ENCODE data around the gene GPI.
A peak's percentile ranks its signal among the peaks of the same experiment; 100 is the strongest.

Gene GPI

DNA sequence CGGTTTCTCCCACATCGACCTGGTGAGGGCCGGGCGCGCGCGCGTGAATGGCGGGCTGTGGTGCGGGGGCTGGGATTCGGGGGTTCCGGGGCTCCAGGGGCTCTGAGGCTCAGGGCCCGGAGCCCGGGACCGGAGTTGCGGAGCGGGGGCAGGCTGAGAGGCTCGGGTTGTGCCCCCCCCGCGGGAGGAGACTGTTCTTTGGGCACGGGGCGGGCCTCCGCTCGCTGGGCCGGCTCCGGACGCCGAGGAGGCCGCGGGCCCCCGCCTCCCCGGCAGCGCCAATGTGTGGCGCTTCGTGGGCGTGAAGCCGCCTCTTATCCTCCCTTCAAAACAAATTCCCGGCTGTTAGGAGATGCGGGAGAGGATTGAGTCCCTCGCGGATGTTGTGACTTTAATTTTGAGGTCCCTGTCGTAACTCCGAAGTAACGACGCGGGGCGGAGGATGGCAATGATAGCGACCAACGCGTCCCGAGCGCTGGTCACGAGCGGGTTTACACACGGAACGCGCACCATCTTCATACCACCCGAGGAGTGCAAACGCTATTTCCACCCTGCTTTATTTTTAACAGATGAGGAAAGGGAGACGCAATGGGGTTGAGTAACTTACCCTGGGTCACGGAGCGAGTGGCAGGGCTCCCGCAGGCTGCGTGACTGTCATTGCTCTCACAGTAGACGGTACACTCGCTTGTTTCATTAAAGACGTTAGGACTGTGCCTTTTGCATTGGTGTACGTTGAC is 63.7 kb downstream of the GPI start:
- peaks cover 14% of the 10 kb centered on the region for H3K4me1 ChIP-seq (ENCODE audit: insufficient read depth, poor library complexity, severe bottlenecking)
- no peaks in the 10 kb centered on the region for H3K27me3 ChIP-seq (ENCODE audit: insufficient read depth, poor library complexity, severe bottlenecking)
- H3K36me3 ChIP-seq (ENCODE audit: low read depth), result peaks cover 57% of the 10 kb centered on the region
- TF ChIP-seq, protein P1, sequence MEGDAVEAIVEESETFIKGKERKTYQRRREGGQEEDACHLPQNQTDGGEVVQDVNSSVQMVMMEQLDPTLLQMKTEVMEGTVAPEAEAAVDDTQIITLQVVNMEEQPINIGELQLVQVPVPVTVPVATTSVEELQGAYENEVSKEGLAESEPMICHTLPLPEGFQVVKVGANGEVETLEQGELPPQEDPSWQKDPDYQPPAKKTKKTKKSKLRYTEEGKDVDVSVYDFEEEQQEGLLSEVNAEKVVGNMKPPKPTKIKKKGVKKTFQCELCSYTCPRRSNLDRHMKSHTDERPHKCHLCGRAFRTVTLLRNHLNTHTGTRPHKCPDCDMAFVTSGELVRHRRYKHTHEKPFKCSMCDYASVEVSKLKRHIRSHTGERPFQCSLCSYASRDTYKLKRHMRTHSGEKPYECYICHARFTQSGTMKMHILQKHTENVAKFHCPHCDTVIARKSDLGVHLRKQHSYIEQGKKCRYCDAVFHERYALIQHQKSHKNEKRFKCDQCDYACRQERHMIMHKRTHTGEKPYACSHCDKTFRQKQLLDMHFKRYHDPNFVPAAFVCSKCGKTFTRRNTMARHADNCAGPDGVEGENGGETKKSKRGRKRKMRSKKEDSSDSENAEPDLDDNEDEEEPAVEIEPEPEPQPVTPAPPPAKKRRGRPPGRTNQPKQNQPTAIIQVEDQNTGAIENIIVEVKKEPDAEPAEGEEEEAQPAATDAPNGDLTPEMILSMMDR (IDR thresholded peaks at IDR 0.05; ENCODE audit: poor library complexity, severe bottlenecking), result no peak
- peak overlapping the region; percentile 69 for H3K27ac ChIP-seq (ENCODE audit: poor library complexity, severe bottlenecking)
- ATAC-seq (ENCODE audit: low read depth), result peak; percentile 62
- H3K4me3 ChIP-seq (ENCODE audit: severe bottlenecking), result peak overlapping the region; percentile 84
- H3K9me3 ChIP-seq (ENCODE audit: severe bottlenecking), result no peaks in the 10 kb centered on the region
- no peak for DNase-seq (ENCODE audit: low spot score)

GRCh38 chr19:34429553-34429952 is 64.6 kb downstream of the GPI start:
- peak overlapping the region; percentile 84 for H3K4me3 ChIP-seq (ENCODE audit: severe bottlenecking)
- TF ChIP-seq, protein P1 (IDR thresholded peaks at IDR 0.05; ENCODE audit: poor library complexity, severe bottlenecking), result no peak
- H3K9me3 ChIP-seq (ENCODE audit: severe bottlenecking), result no peaks in the 10 kb centered on the region
- H3K36me3 ChIP-seq (ENCODE audit: low read depth), result peaks cover 59% of the 10 kb centered on the region
- DNase-seq (ENCODE audit: low spot score) (no peak), ATAC-seq (ENCODE audit: low read depth) (no peak)
- peaks cover 14% of the 10 kb centered on the region for H3K4me1 ChIP-seq (ENCODE audit: insufficient read depth, poor library complexity, severe bottlenecking)
- H3K27me3 ChIP-seq (ENCODE audit: insufficient read depth, poor library complexity, severe bottlenecking), result no peaks in the 10 kb centered on the region
- peak overlapping the region; percentile 69 for H3K27ac ChIP-seq (ENCODE audit: poor library complexity, severe bottlenecking)

DNA sequence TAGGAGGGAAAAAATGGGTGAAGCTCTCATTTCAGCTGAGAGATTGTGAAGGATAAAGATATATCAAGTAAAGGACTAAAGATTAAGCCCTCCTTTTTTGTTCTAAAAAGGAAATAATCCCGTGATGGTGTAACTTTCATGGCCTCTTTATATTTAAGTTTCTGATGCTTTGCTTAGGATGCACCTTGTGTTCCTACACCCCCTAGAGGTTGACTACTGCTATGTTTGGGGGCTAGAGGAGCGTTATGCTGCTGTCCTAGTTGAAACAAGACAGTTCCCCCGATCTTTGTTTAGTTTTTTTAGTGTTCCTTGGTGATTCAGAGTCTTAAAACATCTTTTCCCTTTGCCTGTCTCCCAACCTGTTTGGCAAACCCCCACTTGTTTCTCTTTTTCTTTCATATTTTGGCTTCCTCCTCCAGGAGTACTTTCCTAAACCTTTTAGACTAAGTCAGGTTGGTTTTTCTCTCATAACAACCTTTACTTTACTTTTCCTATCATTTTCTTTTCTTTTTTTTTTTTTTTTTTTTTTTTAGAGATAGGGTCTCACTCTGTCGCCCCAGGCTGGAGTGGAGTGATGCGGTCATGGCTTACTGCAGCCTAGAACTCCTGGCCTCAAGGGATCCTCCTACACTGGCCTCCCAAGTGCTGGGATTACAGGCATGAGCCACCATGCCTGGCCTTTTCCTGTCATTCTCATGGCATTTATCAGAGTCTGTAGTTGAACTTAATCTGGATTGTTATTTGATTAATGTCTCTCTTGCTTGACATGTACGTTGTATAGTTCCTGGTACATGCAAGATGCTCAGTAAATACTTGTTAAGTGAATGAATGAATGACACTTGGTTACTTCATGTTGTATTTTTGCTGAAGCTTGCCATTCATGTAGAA is 66.0 kb downstream of the GPI start:
- Histone ChIP-seq H3K9me3 (ENCODE audit: severe bottlenecking) (no peaks in the 10 kb centered on the region), H3K27me3 (ENCODE audit: insufficient read depth, poor library complexity, severe bottlenecking) (no peaks in the 10 kb centered on the region), H3K4me3 (ENCODE audit: severe bottlenecking) (no peak overlapping the region), H3K27ac (ENCODE audit: poor library complexity, severe bottlenecking) (no peak overlapping the region), H3K4me1 (ENCODE audit: insufficient read depth, poor library complexity, severe bottlenecking) (peaks cover 14% of the 10 kb centered on the region), H3K36me3 (ENCODE audit: low read depth) (peaks cover 70% of the 10 kb centered on the region)
- ATAC-seq (ENCODE audit: low read depth) (peak; percentile 58), DNase-seq (ENCODE audit: low spot score) (no peak)
- TF ChIP-seq, protein P1 (IDR thresholded peaks at IDR 0.05; ENCODE audit: poor library complexity, severe bottlenecking), result peak; percentile 78

GRCh38 chr19:34431681-34432402 is 66.8 kb downstream of the GPI start:
- Histone ChIP-seq H3K4me1 (ENCODE audit: insufficient read depth, poor library complexity, severe bottlenecking) (peaks cover 14% of the 10 kb centered on the region), H3K36me3 (ENCODE audit: low read depth) (peaks cover 78% of the 10 kb centered on the region), H3K27ac (ENCODE audit: poor library complexity, severe bottlenecking) (no peak overlapping the region), H3K27me3 (ENCODE audit: insufficient read depth, poor library complexity, severe bottlenecking) (no peaks in the 10 kb centered on the region), H3K4me3 (ENCODE audit: severe bottlenecking) (no peak overlapping the region), H3K9me3 (ENCODE audit: severe bottlenecking) (no peaks in the 10 kb centered on the region)
- TF ChIP-seq, protein P1 (IDR thresholded peaks at IDR 0.05; ENCODE audit: poor library complexity, severe bottlenecking), result no peak
- ATAC-seq (ENCODE audit: low read depth), result no peak
- DNase-seq (ENCODE audit: low spot score), result no peak

All from RWPE2 (cell line).